ENCODE results near the gene KSR2. TPM values are rescaled to one million over a fixed set of nuclear protein-coding genes. Genes with fewer than 3 reads are reported as not detected.

The KSR2 gene
- total RNA-seq, 1 experiment from 2014 or later, result 0.02 TPM

- peak; percentile 93 for TF ChIP-seq CTCF (IDR thresholded peaks at IDR 0.05; ENCODE audit: unreplicated experiment)
- Mint-ChIP-seq H3K4me3 (ENCODE audit: unreplicated experiment) (no peak overlapping the region), H3K4me1 (ENCODE audit: insufficient read depth, unreplicated experiment) (peaks cover 7% of the 10 kb centered on the region), H3K36me3 (ENCODE audit: insufficient read depth, unreplicated experiment) (no peaks in the 10 kb centered on the region), H3K27ac (ENCODE audit: low read depth, unreplicated experiment) (no peak overlapping the region), H3K9me3 (ENCODE audit: unreplicated experiment) (no peaks in the 10 kb centered on the region), H3K27me3 (ENCODE audit: insufficient read depth, unreplicated experiment) (peaks cover 33% of the 10 kb centered on the region)
- CTCF ChIA-PET, result interaction anchor here (0.5 to 12.1 kb wide), 84 partner anchors 8 to 1887 kb away, joined by 3 to 262 read pairs (median 4); partner anchors contain the start of gene NOS1
- POLR2A ChIA-PET, result interaction anchor here (0.8 to 1.0 kb wide), 2 partner anchors 25 to 470 kb away, joined by 3 to 5 read pairs; no protein-coding TSS in a partner anchor
- no TSS peak for BruUV-seq (replicated peaks)
- intact Hi-C loops (cut with micrococcal nuclease), result loop anchor here (1.0 to 10.0 kb wide), 6 partner anchors 102 to 624 kb away; no protein-coding TSS in a partner anchor
- DNase-seq (ENCODE audit: unreplicated experiment), result peak; percentile 80
Measured at GRCh38 chr12:117836999-117837736, 131.6 kb downstream of the KSR2 start.

- no peak overlapping the region for H3K27ac Mint-ChIP-seq (ENCODE audit: low read depth, unreplicated experiment)
- ChIA-PET POLR2A (no interaction called here), CTCF (interaction anchor here (0.6 to 12.1 kb wide), 48 partner anchors 8 to 1887 kb away, joined by 3 to 262 read pairs (median 5); partner anchors contain the start of gene NOS1)
- H3K4me1 Mint-ChIP-seq (ENCODE audit: insufficient read depth, unreplicated experiment), result peaks cover 7% of the 10 kb centered on the region
- no peak overlapping the region for H3K4me3 Mint-ChIP-seq (ENCODE audit: unreplicated experiment)
- no peaks in the 10 kb centered on the region for H3K36me3 Mint-ChIP-seq (ENCODE audit: insufficient read depth, unreplicated experiment)
- H3K9me3 Mint-ChIP-seq (ENCODE audit: unreplicated experiment), result no peaks in the 10 kb centered on the region
- intact Hi-C loops (cut with micrococcal nuclease), result loop anchor here (2.0 to 10.0 kb wide), 3 partner anchors 102 to 624 kb away; no protein-coding TSS in a partner anchor
- no TSS peak for BruUV-seq (replicated peaks)
- no peak for DNase-seq (ENCODE audit: unreplicated experiment)
- peaks cover 26% of the 10 kb centered on the region for H3K27me3 Mint-ChIP-seq (ENCODE audit: insufficient read depth, unreplicated experiment)
- no peak for TF ChIP-seq CTCF (IDR thresholded peaks at IDR 0.05; ENCODE audit: unreplicated experiment)
Measured at GRCh38 chr12:117836476-117836875, 132.3 kb downstream of the KSR2 start.

GRCh38 chr12:117835156-117835555, 133.6 kb downstream of the KSR2 start:
- BruUV-seq (replicated peaks), result no TSS peak
- no peaks in the 10 kb centered on the region for H3K36me3 Mint-ChIP-seq (ENCODE audit: insufficient read depth, unreplicated experiment)
- no peak for DNase-seq (ENCODE audit: unreplicated experiment)
- H3K27ac Mint-ChIP-seq (ENCODE audit: low read depth, unreplicated experiment), result no peak overlapping the region
- ChIA-PET CTCF (interaction anchor here (0.5 to 12.1 kb wide), 10 partner anchors 15 to 622 kb away, joined by 3 to 262 read pairs (median 4); no protein-coding TSS in a partner anchor), POLR2A (no interaction called here)
- H3K4me1 Mint-ChIP-seq (ENCODE audit: insufficient read depth, unreplicated experiment), result peaks cover 7% of the 10 kb centered on the region
- H3K27me3 Mint-ChIP-seq (ENCODE audit: insufficient read depth, unreplicated experiment), result peaks cover 19% of the 10 kb centered on the region
- intact Hi-C loops (cut with micrococcal nuclease), result loop anchor here (5.0 to 10.0 kb wide), 2 partner anchors 100 to 163 kb away; no protein-coding TSS in a partner anchor
- no peak for TF ChIP-seq CTCF (IDR thresholded peaks at IDR 0.05; ENCODE audit: unreplicated experiment)
- no peaks in the 10 kb centered on the region for H3K9me3 Mint-ChIP-seq (ENCODE audit: unreplicated experiment)
- no peak overlapping the region for H3K4me3 Mint-ChIP-seq (ENCODE audit: unreplicated experiment)

Measured in MCF 10A (cell line).